ENCODE results near the gene ITGAX. TPM values are rescaled to one million over a fixed set of nuclear protein-coding genes. Genes with fewer than 3 reads are reported as not detected.

Gene ITGAX
- polyA plus RNA-seq, 10 donors = 0.23 to 1.8 (median 0.89) TPM

- DNase-seq = no peak
These were observed 16.9 kb downstream of the ITGAX start for GRCh38 chr16:31371619-31372484.

DNA sequence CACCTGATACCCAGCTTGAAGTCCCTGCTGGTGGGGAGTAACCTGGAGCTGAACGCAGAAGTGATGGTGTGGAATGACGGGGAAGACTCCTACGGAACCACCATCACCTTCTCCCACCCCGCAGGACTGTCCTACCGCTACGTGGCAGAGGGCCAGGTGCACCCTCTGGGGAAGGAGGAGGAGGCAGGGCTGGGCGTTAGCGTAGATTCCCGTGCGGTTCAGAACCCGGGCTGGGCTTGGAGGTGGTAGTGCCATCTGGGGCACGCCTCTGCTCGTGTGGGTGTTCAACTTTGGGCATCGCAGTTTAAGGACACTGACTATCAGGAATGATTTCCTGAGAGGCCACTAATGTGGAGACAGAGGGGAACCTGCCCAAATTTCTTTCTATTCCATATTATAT, 18.3 kb downstream of the ITGAX start:
- no peak for DNase-seq

DNA sequence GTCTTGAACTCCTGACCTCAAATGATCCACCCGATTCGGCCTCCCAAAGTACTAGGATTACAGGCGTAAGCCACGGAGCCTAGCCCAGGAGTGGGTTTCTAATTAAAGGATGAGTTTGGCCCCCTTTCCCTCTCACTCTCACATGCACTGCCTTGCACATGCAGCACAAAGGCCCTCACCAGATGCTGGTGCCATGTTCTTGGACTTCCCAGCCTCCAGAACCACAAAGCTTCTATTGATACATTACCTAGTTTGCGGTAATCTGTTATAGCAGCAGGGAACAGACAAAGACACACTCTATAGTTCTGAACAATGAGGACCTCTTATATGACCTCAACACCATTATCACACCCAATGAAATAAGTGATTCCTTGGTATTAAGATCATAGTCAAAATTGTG, 20.3 kb downstream of the ITGAX start:
- no peak for DNase-seq

DNA sequence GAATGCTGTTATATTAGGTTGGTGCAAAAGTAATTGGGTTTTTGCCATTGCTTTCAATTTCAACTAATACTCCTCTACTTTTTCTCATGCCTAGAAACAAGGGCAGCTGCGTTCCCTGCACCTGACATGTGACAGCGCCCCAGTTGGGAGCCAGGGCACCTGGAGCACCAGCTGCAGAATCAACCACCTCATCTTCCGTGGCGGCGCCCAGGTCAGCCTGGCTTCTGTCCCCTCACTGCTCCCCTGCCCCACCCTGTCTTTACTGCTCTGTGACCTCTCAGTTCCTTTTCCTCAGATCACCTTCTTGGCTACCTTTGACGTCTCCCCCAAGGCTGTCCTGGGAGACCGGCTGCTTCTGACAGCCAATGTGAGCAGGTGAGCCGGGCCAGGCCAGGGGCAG, 21.7 kb downstream of the ITGAX start:
- no peak for DNase-seq

- no peak for DNase-seq
These were observed 22.4 kb downstream of the ITGAX start for GRCh38 chr16:31377210-31377903.

GRCh38 chr16:31380201-31380600, 25.2 kb downstream of the ITGAX start:
- DNase-seq = no peak

DNA sequence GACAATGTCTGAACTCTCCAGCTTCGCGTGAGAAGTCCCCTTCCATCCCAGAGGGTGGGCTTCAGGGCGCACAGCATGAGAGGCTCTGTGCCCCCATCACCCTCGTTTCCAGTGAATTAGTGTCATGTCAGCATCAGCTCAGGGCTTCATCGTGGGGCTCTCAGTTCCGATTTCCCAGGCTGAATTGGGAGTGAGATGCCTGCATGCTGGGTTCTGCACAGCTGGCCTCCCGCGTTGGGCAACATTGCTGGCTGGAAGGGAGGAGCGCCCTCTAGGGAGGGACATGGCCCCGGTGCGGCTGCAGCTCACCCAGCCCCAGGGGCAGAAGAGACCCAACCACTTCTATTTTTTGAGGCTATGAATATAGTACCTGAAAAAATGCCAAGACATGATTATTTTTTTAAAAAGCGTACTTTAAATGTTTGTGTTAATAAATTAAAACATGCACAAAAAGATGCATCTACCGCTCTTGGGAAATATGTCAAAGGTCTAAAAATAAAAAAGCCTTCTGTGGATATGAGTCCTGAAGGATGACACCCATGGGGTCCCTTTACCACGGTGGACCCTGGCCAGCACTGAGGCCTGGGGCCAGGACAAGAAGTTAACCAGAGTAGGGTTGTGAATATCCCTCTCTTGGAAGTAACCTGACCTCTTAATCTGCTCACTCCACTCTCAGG, 27.6 kb downstream of the ITGAX start:
- DNase-seq = peak; percentile 13 to 55 (median 38)

GRCh38 chr16:31385680-31386079, 30.7 kb downstream of the ITGAX start:
- DNase-seq = no peak

GRCh38 chr16:31386157-31386984, 31.4 kb downstream of the ITGAX start:
- DNase-seq = no peak

DNA sequence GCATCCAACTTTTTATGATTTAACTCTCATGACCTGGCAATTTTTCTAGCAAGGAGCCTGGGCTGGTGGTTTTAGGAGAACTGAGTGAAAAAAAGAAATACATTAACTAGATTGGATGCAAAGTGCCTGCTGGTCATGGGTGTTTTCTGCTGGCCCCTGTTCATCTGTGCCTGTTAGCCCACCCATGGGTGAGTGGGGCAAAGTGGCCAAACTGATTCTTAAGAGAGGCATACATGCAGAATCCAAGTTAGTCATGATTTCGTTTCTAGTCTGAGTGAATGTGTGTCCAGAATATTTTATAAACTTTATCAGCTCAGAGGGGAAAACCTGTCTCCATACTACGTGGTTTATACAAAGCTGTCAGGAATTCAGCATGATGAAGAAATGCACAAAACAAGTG, 33.6 kb downstream of the ITGAX start:
- no peak for DNase-seq

DNA sequence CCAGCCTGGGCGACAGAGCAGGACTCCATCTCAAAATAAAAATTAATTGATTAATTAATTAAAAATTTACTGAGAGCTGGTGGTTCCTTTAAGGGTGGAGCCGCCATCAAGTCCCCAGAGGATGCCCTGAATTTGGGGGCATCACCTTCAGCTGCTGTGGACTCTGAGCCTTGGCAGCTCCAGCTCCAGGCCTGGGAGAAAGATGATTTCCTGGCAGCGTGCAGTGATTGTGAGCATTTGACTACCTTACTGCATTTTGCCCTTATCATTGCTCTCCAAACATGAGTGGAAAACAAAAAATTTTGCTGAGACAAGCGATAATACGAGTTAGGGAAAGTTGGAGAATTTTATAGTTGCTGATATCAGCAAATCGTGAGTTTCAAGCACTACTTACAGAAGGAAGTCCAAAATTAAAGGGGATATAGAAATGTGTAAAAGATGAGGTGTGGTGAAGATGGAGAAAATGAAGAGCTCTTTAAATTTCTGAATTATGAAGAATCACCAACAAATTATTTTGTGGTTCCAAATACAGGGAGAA, 35.6 kb downstream of the ITGAX start:
- no peak for DNase-seq

DNA sequence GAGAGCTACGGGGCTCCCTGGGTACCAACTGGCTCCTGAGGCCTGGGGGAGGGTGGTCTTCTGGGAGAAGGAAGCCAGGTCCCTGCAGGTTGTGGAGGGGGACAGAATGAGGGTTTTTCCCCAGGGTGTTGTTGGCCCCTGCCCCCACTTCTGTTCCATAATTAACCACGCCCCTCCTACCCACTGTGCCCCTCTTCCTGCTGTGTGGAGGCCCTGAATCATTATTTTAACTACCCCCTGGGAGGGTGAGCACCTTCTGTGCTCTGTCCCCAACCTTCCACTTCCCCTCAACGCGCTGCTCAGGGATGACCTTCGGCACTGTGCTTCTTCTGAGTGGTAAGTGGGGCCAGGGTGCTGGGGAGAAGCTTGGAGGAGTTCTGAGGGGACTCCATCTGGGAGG, 38.1 kb downstream of the ITGAX start, which contains the start of gene ITGAD:
ITGAD (plus strand) TSS at position 280 of the 400 bp plus-strand sequence; CDS start at position 306, 26 bp downstream.
- no peak for DNase-seq

DNA sequence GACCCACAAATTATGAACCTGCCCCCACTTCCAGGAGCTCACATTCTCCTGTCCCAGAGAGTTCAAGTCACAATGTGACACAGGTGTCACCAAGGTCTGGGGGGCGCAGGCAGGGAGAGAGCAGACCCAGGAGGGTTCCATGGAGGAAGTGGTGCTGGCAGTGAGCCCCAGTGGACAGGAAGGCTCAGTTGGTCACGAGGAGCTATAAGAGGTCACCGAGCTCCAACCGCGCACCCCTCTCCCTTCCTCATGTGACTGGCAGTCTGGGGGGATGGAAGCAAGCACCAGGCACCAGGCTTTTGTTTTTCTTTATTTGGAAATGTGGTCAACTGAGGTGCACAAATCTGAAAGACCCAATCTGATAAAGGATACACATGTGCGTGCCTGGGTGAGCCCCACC, 40.7 kb downstream of the ITGAX start:
- DNase-seq = peak in 1 of 3 donors; percentile 27

DNA sequence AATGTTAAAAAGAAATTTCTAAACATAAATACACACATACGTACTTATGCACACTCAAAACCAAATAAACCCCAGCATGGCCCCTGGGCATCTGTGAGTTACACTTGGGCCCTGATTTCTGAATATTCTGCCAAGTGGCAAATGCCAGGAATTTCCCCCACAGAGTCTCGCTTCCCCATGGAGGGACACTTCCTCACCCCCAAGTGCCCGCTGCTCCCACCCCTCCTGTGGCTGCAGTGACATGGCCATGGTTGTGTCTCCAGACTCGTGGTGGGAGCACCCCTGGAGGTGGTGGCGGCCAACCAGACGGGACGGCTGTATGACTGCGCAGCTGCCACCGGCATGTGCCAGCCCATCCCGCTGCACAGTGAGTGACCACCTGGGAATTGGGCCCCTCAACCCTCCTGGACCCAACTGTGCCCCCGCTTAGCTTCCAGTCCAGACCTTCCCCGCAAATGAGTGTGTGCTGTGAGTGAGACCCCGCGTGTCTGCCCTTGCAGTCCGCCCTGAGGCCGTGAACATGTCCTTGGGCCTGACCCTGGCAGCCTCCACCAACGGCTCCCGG, 42.2 kb downstream of the ITGAX start:
- DNase-seq = no peak

- no peak for DNase-seq
These were observed 42.7 kb downstream of the ITGAX start for GRCh38 chr16:31397701-31398100.

DNA sequence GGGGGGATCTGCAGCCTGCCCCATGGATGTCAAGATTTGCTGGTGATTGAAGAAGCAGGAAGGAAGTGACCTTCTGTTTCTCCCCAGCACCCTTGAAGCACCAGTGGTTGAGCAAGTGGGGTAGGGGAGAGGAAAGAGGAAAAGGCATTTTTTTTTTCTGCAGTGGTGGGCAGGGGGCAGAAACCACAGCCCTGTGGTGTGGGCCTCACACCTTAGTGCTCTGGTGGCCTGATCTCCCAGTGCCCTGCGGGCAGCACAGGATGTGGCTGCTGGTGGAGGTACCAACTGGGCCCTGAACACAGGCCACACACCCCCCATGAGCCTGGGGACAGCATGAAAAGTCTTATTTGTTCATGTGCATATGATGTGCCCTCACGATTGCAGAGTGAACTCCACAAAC, 45.2 kb downstream of the ITGAX start:
- DNase-seq = no peak

DNA sequence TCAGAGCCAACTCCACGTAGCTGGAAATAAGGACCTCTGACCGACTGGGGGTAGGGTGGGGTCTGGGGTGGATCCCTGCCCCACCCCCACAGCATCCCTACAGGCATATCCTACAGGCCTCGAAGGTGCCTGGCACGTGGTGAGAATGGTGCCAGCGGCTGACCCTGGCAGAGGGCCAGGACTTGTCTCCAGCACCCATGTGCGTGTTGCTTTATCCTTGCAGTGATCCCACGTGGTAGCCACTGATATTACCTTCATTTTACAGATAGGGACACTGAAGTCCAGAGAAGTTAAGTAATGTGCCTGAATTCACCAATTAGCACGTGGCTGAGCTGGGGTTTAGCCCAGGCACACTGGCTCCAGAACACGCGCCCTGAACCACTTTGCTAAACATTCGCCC, 46.5 kb downstream of the ITGAX start:
- no peak for DNase-seq

DNA sequence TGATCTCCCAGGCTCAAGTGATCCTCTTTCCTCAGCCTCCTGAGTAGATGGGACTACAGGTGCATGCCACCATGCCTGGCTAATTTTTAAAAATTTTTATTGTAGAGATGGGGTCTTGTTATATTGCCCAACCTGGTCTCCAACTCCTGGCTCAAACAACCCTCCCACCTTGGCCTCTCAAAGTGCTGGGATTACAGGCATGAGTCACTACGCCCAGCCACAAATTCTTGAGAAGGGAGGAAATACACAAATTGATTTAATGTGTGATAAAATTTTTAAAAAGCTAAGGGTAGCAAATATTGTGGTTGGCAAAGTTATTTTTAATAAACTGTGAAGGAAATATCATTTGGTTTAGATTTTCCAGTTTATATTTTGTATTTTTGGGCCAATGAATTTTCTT, 47.7 kb downstream of the ITGAX start:
- DNase-seq = no peak

DNA sequence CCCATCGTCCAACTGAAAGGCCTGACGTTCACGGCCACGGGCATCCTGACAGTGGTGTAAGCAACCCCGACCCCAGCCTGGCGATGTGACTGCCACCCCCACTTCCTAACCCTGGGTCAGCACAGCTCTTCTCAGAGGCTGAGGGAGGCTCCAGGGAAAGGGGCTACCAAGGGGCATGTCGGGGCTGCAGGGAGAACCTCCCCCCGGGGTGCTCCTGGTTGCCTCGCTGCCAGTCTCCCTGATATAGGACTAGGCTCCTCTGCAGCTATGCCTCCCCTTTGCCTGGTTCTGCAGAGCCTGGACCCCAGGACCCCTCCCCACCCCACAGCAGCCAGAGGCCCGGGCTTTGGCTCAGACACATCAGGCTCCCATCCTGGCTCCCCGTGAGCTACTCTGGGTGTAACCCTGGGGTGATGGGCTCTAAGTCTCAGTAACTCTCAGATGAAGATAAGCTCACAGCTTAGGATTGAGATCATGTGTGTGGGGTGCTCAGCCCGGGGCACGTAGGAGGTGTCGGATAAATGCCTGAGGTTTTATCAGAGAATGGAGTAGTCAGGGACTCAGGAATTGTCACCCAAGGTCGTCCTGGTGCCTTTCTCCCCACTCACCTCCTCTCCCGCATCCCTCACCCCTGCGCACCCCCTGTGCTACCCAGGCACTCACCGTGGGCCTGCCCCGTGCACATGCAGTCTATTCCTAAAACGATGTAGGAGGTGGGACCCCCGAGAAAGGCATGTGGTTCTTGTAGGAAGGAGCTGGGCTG, 48.8 kb downstream of the ITGAX start:
- DNase-seq = no peak

DNA sequence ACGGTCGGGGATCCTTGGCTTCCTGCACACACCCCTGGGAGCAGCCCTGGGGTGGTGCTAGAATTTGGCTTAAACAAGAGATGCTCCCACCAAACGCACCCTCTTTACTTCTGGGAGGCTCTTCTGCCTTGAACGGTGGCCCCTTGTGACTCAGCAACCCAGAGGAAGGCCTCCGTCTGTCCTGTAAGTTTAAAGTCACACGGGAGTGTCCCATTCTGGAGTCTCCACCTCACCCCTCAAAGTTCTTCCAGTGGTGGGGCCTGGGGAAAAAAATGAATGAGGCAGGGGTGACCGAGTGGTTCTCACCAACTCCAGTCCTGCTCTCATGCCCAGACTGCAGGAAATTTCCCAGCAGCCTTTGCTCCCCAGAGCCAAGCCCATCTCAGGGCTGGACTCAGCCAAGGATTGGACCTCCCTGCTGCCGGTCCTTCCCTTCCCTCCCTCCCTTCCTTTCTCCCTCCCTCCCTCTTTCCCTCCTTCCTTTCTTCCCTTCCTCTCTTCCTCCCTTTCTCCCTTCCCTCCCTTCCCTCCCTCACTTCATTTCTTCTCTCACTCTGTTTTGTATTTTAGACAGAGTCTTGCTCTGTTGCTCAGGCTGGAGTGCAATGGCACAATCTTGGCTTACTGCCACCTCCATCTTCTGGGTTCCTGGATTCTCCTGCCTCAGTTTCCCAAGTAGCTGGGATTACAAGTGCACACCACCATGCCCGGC, 49.5 kb downstream of the ITGAX start:
- DNase-seq = no peak

All from muscle of back (tissue), 11 donors.